ENCODE results near the gene LRRC2.

DNA sequence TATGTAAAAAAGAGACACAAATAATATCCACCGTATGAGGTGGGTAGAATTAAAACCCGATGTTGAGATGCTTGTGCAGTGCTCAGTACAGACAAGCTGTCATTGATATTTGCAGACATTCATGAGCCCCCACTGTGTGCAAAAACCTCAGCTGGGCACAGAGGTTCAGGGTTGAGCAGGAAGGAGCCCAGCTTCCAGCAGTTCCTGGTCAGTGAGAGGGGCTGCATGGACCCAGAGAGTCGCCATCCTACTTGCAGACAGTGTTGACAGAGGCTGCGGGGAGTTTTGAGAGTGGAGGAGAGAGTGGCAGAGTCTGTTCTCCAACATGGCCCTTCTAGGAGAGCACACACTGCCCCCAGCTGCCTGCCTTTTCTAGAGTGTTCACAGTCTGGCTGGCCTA is 95.3 kb downstream of the LRRC2 start:
- TF ChIP-seq, protein P1, sequence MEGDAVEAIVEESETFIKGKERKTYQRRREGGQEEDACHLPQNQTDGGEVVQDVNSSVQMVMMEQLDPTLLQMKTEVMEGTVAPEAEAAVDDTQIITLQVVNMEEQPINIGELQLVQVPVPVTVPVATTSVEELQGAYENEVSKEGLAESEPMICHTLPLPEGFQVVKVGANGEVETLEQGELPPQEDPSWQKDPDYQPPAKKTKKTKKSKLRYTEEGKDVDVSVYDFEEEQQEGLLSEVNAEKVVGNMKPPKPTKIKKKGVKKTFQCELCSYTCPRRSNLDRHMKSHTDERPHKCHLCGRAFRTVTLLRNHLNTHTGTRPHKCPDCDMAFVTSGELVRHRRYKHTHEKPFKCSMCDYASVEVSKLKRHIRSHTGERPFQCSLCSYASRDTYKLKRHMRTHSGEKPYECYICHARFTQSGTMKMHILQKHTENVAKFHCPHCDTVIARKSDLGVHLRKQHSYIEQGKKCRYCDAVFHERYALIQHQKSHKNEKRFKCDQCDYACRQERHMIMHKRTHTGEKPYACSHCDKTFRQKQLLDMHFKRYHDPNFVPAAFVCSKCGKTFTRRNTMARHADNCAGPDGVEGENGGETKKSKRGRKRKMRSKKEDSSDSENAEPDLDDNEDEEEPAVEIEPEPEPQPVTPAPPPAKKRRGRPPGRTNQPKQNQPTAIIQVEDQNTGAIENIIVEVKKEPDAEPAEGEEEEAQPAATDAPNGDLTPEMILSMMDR (IDR thresholded peaks at IDR 0.05; ENCODE audit: insufficient read depth, low read length), result no peak
- no peak for TF ChIP-seq GABPA (IDR thresholded peaks at IDR 0.05; ENCODE audit: low read depth)
- TF ChIP-seq POLR2AphosphoS5 (IDR thresholded peaks at IDR 0.05; ENCODE audit: low read depth), result no peak

Measured in HL-60 (cell line).